ENCODE data around the gene SLC30A3. TPM values are rescaled to one million over a fixed set of nuclear protein-coding genes. Genes with fewer than 3 reads are reported as not detected.
"Not testable (repeated sequence)": the region's sequence is repeated elsewhere in the genome, so short reads cannot be mapped to it uniquely, and the experiment has no call there.

The SLC30A3 gene
- total and polyA plus RNA-seq, 5 donors from 2014 or later, result 0.05 to 0.10 TPM; not detected in 3

GRCh38 chr2:27306136-27306535 lies 43.3 kb upstream of the SLC30A3 start:
- Mint-ChIP-seq H3K27me3 (peaks cover 19% of the 10 kb centered on the region), H3K36me3 (peaks cover 13% of the 10 kb centered on the region), H3K27ac (no peak overlapping the region), H3K9me3 (no peaks in the 10 kb centered on the region), H3K4me1 (peaks cover 3 to 16% (median 10%) of the 10 kb centered on the region in 4 donors), H3K4me3 (peak overlapping the region in 1 of 4 donors; percentile 74)
- H3K4me3 ChIP-seq (ENCODE audit: low read depth, low read length), result no peak overlapping the region
- no peak overlapping the region for H3K27ac ChIP-seq (ENCODE audit: insufficient read depth, low read length, poor library complexity, severe bottlenecking)
- ATAC-seq (ENCODE audit: low read depth in 2 of 2) (no peak), DNase-seq (no peak)
- H3K9me3 ChIP-seq (ENCODE audit: control insufficient read depth in 2 of 2, low read length in 2 of 2), result no peaks in the 10 kb centered on the region
- H3K4me1 ChIP-seq (ENCODE audit: control insufficient read depth, insufficient read depth, low read length, poor library complexity, severe bottlenecking), result peaks cover 18% of the 10 kb centered on the region
- peaks cover 4% of the 10 kb centered on the region for H3K36me3 ChIP-seq (ENCODE audit: control insufficient read depth, insufficient read depth, low read length)
- H3K27me3 ChIP-seq (ENCODE audit: control insufficient read depth, insufficient read depth, low read length), result no peaks in the 10 kb centered on the region

- Mint-ChIP-seq H3K27ac (peak overlapping the region in 1 of 3 donors; percentile 79), H3K36me3 (peaks cover 12% of the 10 kb centered on the region), H3K9me3 (no peaks in the 10 kb centered on the region), H3K4me3 (peak overlapping the region in 2 of 4 donors; percentile 48 to 62), H3K4me1 (peaks cover 3 to 16% (median 10%) of the 10 kb centered on the region in 4 donors), H3K27me3 (peaks cover 19% of the 10 kb centered on the region)
- H3K9me3 ChIP-seq (ENCODE audit: control insufficient read depth in 2 of 2, low read length in 2 of 2), result no peaks in the 10 kb centered on the region
- H3K27ac ChIP-seq (ENCODE audit: insufficient read depth, low read length, poor library complexity, severe bottlenecking), result no peak overlapping the region
- DNase-seq (no peak), ATAC-seq (ENCODE audit: low read depth in 2 of 2) (no peak)
- no peaks in the 10 kb centered on the region for H3K27me3 ChIP-seq (ENCODE audit: control insufficient read depth, insufficient read depth, low read length)
- H3K4me3 ChIP-seq (ENCODE audit: low read depth, low read length), result no peak overlapping the region
- H3K4me1 ChIP-seq (ENCODE audit: control insufficient read depth, insufficient read depth, low read length, poor library complexity, severe bottlenecking), result peaks cover 18% of the 10 kb centered on the region
- peaks cover 4% of the 10 kb centered on the region for H3K36me3 ChIP-seq (ENCODE audit: control insufficient read depth, insufficient read depth, low read length)
Measured at GRCh38 chr2:27305516-27305915, 42.7 kb upstream of the SLC30A3 start.

GRCh38 chr2:27304488-27305240 lies 41.8 kb upstream of the SLC30A3 start:
- no peak overlapping the region for H3K27ac ChIP-seq (ENCODE audit: insufficient read depth, low read length, poor library complexity, severe bottlenecking)
- ATAC-seq (ENCODE audit: low read depth in 2 of 2), result no peak
- H3K27me3 Mint-ChIP-seq, result peaks cover 19% of the 10 kb centered on the region
- H3K4me1 Mint-ChIP-seq, result peaks cover 3 to 14% (median 9%) of the 10 kb centered on the region in 4 donors
- no peaks in the 10 kb centered on the region for H3K9me3 Mint-ChIP-seq
- H3K36me3 ChIP-seq (ENCODE audit: control insufficient read depth, insufficient read depth, low read length), result peaks cover 2% of the 10 kb centered on the region
- H3K4me3 ChIP-seq (ENCODE audit: low read depth, low read length), result no peak overlapping the region
- DNase-seq, result no peak
- H3K27me3 ChIP-seq (ENCODE audit: control insufficient read depth, insufficient read depth, low read length), result no peaks in the 10 kb centered on the region
- H3K4me1 ChIP-seq (ENCODE audit: control insufficient read depth, insufficient read depth, low read length, poor library complexity, severe bottlenecking), result peaks cover 18% of the 10 kb centered on the region
- no peaks in the 10 kb centered on the region for H3K9me3 ChIP-seq (ENCODE audit: control insufficient read depth in 2 of 2, low read length in 2 of 2)
- peak overlapping the region in 2 of 4 donors; percentile 32 to 48 for H3K4me3 Mint-ChIP-seq
- H3K27ac Mint-ChIP-seq, result no peak overlapping the region
- H3K36me3 Mint-ChIP-seq, result peaks cover 9% of the 10 kb centered on the region

- Histone ChIP-seq H3K4me1 (ENCODE audit: control insufficient read depth, insufficient read depth, low read length, poor library complexity, severe bottlenecking) (peaks cover 18% of the 10 kb centered on the region), H3K9me3 (ENCODE audit: control insufficient read depth in 2 of 2, low read length in 2 of 2) (no peaks in the 10 kb centered on the region), H3K27ac (ENCODE audit: insufficient read depth, low read length, poor library complexity, severe bottlenecking) (no peak overlapping the region), H3K36me3 (ENCODE audit: control insufficient read depth, insufficient read depth, low read length) (no peaks in the 10 kb centered on the region), H3K27me3 (ENCODE audit: control insufficient read depth, insufficient read depth, low read length) (no peaks in the 10 kb centered on the region), H3K4me3 (ENCODE audit: low read depth, low read length) (peak overlapping the region; percentile 51)
- no peaks in the 10 kb centered on the region for H3K36me3 Mint-ChIP-seq
- H3K4me1 Mint-ChIP-seq, result peaks cover 3 to 8% (median 6%) of the 10 kb centered on the region in 4 donors
- H3K27me3 Mint-ChIP-seq, result peaks cover 19% of the 10 kb centered on the region
- peak overlapping the region; percentile 32 to 58 (median 48) for H3K27ac Mint-ChIP-seq
- peak overlapping the region; percentile 2 to 90 (median 79) for H3K4me3 Mint-ChIP-seq
- DNase-seq, result peak; percentile 30 to 69 (median 57)
- no peaks in the 10 kb centered on the region for H3K9me3 Mint-ChIP-seq
- peak; percentile 33 to 51 for ATAC-seq (ENCODE audit: low read depth in 2 of 2)
Measured at GRCh38 chr2:27303093-27304025, 40.5 kb upstream of the SLC30A3 start.

GRCh38 chr2:27300606-27301005 lies 37.8 kb upstream of the SLC30A3 start:
- not testable (repeated sequence) for H3K9me3 Mint-ChIP-seq; H3K4me1 ChIP-seq (ENCODE audit: control insufficient read depth, insufficient read depth, low read length, poor library complexity, severe bottlenecking); H3K4me3 ChIP-seq (ENCODE audit: low read depth, low read length); DNase-seq; H3K36me3 ChIP-seq (ENCODE audit: control insufficient read depth, insufficient read depth, low read length); H3K4me1 Mint-ChIP-seq; H3K27ac ChIP-seq (ENCODE audit: insufficient read depth, low read length, poor library complexity, severe bottlenecking); H3K36me3 Mint-ChIP-seq; H3K4me3 Mint-ChIP-seq; ATAC-seq (ENCODE audit: low read depth in 2 of 2); H3K27me3 ChIP-seq (ENCODE audit: control insufficient read depth, insufficient read depth, low read length); H3K9me3 ChIP-seq (ENCODE audit: control insufficient read depth in 2 of 2, low read length in 2 of 2)
- Mint-ChIP-seq H3K27ac (peak overlapping the region in 1 of 3 donors; percentile 46), H3K27me3 (peaks cover 27% of the 10 kb centered on the region)

- DNase-seq (no peak), ATAC-seq (ENCODE audit: low read depth in 2 of 2) (no peak)
- Histone ChIP-seq H3K4me1 (ENCODE audit: control insufficient read depth, insufficient read depth, low read length, poor library complexity, severe bottlenecking) (no peaks in the 10 kb centered on the region), H3K4me3 (ENCODE audit: low read depth, low read length) (no peak overlapping the region), H3K36me3 (ENCODE audit: control insufficient read depth, insufficient read depth, low read length) (no peaks in the 10 kb centered on the region), H3K27ac (ENCODE audit: insufficient read depth, low read length, poor library complexity, severe bottlenecking) (no peak overlapping the region), H3K9me3 (ENCODE audit: control insufficient read depth in 2 of 2, low read length in 2 of 2) (no peaks in the 10 kb centered on the region), H3K27me3 (ENCODE audit: control insufficient read depth, insufficient read depth, low read length) (peaks cover 3% of the 10 kb centered on the region)
- H3K36me3 Mint-ChIP-seq, result no peaks in the 10 kb centered on the region
- H3K4me1 Mint-ChIP-seq, result peaks cover 3 to 8% (median 3%) of the 10 kb centered on the region in 4 donors
- H3K9me3 Mint-ChIP-seq, result no peaks in the 10 kb centered on the region
- H3K27ac Mint-ChIP-seq, result no peak overlapping the region
- H3K4me3 Mint-ChIP-seq, result no peak overlapping the region
- peaks cover 16% of the 10 kb centered on the region for H3K27me3 Mint-ChIP-seq
Measured at GRCh38 chr2:27298391-27299080, 35.7 kb upstream of the SLC30A3 start.

- Mint-ChIP-seq H3K36me3 (no peaks in the 10 kb centered on the region), H3K4me3 (no peak overlapping the region), H3K9me3 (no peaks in the 10 kb centered on the region), H3K27me3 (peaks cover 13% of the 10 kb centered on the region), H3K4me1 (no peaks in the 10 kb centered on the region), H3K27ac (no peak overlapping the region)
- H3K9me3 ChIP-seq (ENCODE audit: control insufficient read depth in 2 of 2, low read length in 2 of 2), result no peaks in the 10 kb centered on the region
- no peak overlapping the region for H3K4me3 ChIP-seq (ENCODE audit: low read depth, low read length)
- no peak for ATAC-seq (ENCODE audit: low read depth in 2 of 2)
- H3K27ac ChIP-seq (ENCODE audit: insufficient read depth, low read length, poor library complexity, severe bottlenecking), result no peak overlapping the region
- H3K36me3 ChIP-seq (ENCODE audit: control insufficient read depth, insufficient read depth, low read length), result no peaks in the 10 kb centered on the region
- no peaks in the 10 kb centered on the region for H3K4me1 ChIP-seq (ENCODE audit: control insufficient read depth, insufficient read depth, low read length, poor library complexity, severe bottlenecking)
- peaks cover 3% of the 10 kb centered on the region for H3K27me3 ChIP-seq (ENCODE audit: control insufficient read depth, insufficient read depth, low read length)
- DNase-seq, result no peak
Measured at GRCh38 chr2:27297195-27297594, 34.3 kb upstream of the SLC30A3 start.

Measured in CD4-positive, CD25-positive, alpha-beta regulatory T cell (primary cell).